ENCODE data around the gene ARPC4. TPM values are rescaled to one million over a fixed set of nuclear protein-coding genes. Genes with fewer than 3 reads are reported as not detected.

The ARPC4 gene
- total and polyA plus RNA-seq, 2 donors from 2014 or later: 138 to 164 TPM

- peaks cover 2 to 23% (median 11%) of the 10 kb centered on the region in 3 donors for H3K36me3 ChIP-seq (ENCODE audit: control insufficient read depth in 2 of 3, insufficient read depth in 3 of 3, low read length in 3 of 3)
- intact Hi-C loops (cut with DNase I): no loop called here
- DNase-seq: no peak
Observed at GRCh38 chr3:9791790-9792404, 985 bp upstream of the ARPC4 start.

GRCh38 chr3:9793161-9793781, 389 bp downstream of the ARPC4 start:
- H3K9me3 ChIP-seq (ENCODE audit: control insufficient read depth in 2 of 3, insufficient read depth in 1 of 3, low read length in 3 of 3): no peaks in the 10 kb centered on the region
- H3K27me3 ChIP-seq (ENCODE audit: control insufficient read depth, insufficient read depth, low read length): no peaks in the 10 kb centered on the region
- H3K9ac ChIP-seq (ENCODE audit: low read length in 3 of 3): peak overlapping the region; percentile 90 to 99 (median 99)
- FAIRE-seq (no peak), DNase-seq (peak in 1 of 5 donors; percentile 31)
- no peak for TF ChIP-seq CTCF (IDR thresholded peaks at IDR 0.05; ENCODE audit: borderline replicate concordance, extremely low read depth, insufficient read depth)
- peaks cover 6 to 19% (median 8%) of the 10 kb centered on the region in 3 donors for H3K4me1 ChIP-seq (ENCODE audit: control insufficient read depth in 2 of 3, insufficient read depth in 2 of 3, low read depth in 1 of 3, low read length in 3 of 3)
- H3K36me3 ChIP-seq (ENCODE audit: control insufficient read depth in 2 of 3, insufficient read depth in 3 of 3, low read length in 3 of 3): peaks cover 6 to 28% (median 15%) of the 10 kb centered on the region in 3 donors
- peak overlapping the region; percentile 97 to 99 (median 98) for H3K4me3 ChIP-seq (ENCODE audit: low read length in 3 of 3)
- peak overlapping the region; percentile 99 for H3K27ac ChIP-seq (ENCODE audit: low read depth in 2 of 2, low read length in 2 of 2)
- intact Hi-C loops (cut with DNase I): no loop called here

More at GRCh38 chr3:9791790-9792404, 985 bp upstream of the ARPC4 start:
- Histone ChIP-seq H3K4me1 (ENCODE audit: control insufficient read depth in 2 of 3, insufficient read depth in 2 of 3, low read depth in 1 of 3, low read length in 3 of 3) (peaks cover 6 to 19% (median 8%) of the 10 kb centered on the region in 3 donors), H3K4me3 (ENCODE audit: low read length in 3 of 3) (peak overlapping the region; percentile 97 to 99 (median 98)), H3K9me3 (ENCODE audit: control insufficient read depth in 2 of 3, insufficient read depth in 1 of 3, low read length in 3 of 3) (no peaks in the 10 kb centered on the region), H3K9ac (ENCODE audit: low read length in 3 of 3) (peak overlapping the region; percentile 69 to 99 (median 87)), H3K27ac (ENCODE audit: low read depth in 2 of 2, low read length in 2 of 2) (peak overlapping the region; percentile 99), H3K27me3 (ENCODE audit: control insufficient read depth, insufficient read depth, low read length) (no peaks in the 10 kb centered on the region)
- no peak for FAIRE-seq
- no peak for TF ChIP-seq CTCF (IDR thresholded peaks at IDR 0.05; ENCODE audit: borderline replicate concordance, extremely low read depth, insufficient read depth)

- DNase-seq: no peak
- peaks cover 8 to 27% (median 17%) of the 10 kb centered on the region in 3 donors for H3K36me3 ChIP-seq (ENCODE audit: control insufficient read depth in 2 of 3, insufficient read depth in 3 of 3, low read length in 3 of 3)
- intact Hi-C loops (cut with DNase I): no loop called here
- H3K27ac ChIP-seq (ENCODE audit: low read depth in 2 of 2, low read length in 2 of 2): no peak overlapping the region
- H3K9ac ChIP-seq (ENCODE audit: low read length in 3 of 3): no peak overlapping the region
- H3K9me3 ChIP-seq (ENCODE audit: control insufficient read depth in 2 of 3, insufficient read depth in 1 of 3, low read length in 3 of 3): no peaks in the 10 kb centered on the region
- no peak for TF ChIP-seq CTCF (IDR thresholded peaks at IDR 0.05; ENCODE audit: borderline replicate concordance, extremely low read depth, insufficient read depth)
- no peak for FAIRE-seq
- H3K4me3 ChIP-seq (ENCODE audit: low read length in 3 of 3): no peak overlapping the region
- H3K4me1 ChIP-seq (ENCODE audit: control insufficient read depth in 2 of 3, insufficient read depth in 2 of 3, low read depth in 1 of 3, low read length in 3 of 3): peaks cover 6 to 19% (median 8%) of the 10 kb centered on the region in 3 donors
- H3K27me3 ChIP-seq (ENCODE audit: control insufficient read depth, insufficient read depth, low read length): no peaks in the 10 kb centered on the region
Observed at GRCh38 chr3:9794400-9794799, 1.5 kb downstream of the ARPC4 start.

All from kidney (tissue), 14 donors.